HG03175 (cell line): ENCODE results near the gene PCDHB15.
"Not testable (repeated sequence)": the region's sequence is repeated elsewhere in the genome, so short reads cannot be mapped to it uniquely, and the experiment has no call there.

Source experiments
- ATAC-seq: cut with Tn5 transposase; IDR thresholded peaks from one replicate; pipeline ENCODE4 v1.9.1; 2021; ENCODE audit warnings: mild to moderate bottlenecking, moderate library complexity; ENCODE audit not compliant: unreplicated experiment

The PCDHB15 gene

DNA sequence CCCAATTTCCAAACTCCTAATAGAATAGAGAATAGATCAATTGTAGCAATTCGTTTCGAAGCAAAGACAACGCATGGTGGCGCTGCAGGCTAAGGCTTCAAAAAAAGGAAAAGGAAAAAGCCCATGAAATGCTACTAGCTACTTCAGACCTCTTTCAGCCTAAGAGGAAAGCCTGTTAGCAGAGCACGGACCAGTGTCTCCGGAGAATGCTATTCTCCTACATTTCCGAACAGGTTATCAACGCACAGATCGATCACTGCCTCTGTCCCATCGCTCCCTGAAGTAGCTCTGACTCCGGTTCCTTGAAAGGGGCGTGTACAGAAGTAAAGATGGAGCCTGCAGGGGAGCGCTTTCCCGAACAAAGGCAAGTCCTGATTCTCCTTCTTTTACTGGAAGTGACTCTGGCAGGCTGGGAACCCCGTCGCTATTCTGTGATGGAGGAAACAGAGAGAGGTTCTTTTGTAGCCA, at the start of gene PCDHB15:
Gene PCDHB15, plus strand, starts transcription at position 146 of the 468 bp plus-strand sequence. Its CDS starts 184 bp downstream, at position 330.
- no peak for ATAC-seq

DNA sequence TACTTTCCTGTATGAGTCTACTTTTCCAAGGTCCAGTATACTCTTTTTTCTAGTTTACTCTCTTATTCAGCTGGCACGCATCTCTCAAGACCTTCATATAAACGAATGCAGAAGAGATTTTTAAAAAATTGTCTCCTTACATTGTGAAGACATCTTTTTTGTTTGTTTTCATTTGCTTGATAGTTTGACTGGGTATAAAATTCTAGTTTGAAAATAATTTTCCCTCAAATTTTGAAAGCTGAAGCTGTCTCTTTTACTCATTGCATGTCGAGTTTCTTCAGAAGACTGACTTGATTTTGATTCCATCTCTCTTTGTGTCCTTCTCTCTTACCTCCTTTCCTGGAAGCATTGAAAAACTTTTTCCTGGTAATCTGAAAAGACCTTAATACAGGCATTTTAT, 48.8 kb upstream of the PCDHB15 start:
- no peak for ATAC-seq

DNA sequence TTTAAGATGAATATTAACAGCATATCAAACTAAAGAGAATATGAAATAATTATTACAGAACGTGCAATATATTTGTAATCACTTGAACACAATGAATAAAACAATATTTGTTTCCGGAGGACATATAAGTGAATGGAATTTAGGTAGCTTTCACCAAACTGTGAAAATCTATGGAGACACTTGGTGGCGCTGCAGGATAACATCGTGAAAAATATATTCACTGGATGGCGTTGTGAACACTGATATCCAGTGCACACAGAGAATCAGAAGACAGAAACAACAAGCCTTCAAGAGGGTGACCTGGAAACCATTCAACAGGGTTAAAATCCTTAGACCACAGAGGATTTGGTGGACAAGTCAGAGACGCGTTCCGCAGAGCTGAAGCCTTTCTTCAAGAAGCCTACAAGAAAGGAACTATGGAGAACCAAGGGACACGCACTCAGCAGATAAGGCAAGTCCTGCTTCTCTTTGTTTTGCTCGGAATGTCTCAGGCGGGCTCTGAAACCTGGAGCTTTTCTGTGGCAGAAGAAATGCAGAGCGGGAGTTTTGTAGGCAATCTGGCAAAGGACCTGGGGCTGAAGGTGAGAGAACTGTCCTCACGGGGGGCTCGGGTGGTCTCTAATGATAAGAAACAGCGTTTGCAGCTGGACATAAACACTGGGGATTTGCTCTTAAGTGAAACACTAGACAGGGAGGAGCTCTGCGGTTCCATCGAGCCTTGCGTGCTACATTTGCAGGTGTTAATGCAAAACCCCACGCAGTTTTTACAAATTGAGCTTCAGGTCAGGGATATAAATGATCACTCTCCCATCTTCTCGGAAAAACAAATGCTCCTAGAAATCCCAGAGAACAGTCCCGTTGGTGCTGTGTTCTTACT, 45.6 kb upstream of the PCDHB15 start, which contains the start of gene PCDHB11:
Gene PCDHB11, plus strand, starts transcription at position 269 of the 877 bp plus-strand sequence. Its CDS starts 148 bp downstream, at position 417.
- ATAC-seq, result no peak

DNA sequence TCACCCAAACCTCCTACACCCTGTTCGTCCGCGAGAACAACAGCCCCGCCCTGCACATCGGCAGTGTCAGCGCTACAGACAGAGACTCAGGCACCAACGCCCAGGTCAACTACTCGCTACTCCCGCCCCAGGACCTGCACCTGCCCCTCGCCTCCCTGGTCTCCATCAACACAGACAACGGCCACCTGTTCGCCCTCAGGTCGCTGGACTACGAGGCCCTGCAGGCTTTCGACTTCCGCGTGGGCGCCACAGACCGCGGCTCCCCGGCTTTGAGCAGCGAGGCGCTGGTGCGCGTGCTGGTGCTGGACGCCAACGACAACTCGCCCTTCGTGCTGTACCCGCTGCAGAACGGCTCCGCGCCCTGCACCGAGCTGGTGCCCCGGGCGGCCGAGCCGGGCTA, 44.1 kb upstream of the PCDHB15 start:
- ATAC-seq, result not testable (repeated sequence)

DNA sequence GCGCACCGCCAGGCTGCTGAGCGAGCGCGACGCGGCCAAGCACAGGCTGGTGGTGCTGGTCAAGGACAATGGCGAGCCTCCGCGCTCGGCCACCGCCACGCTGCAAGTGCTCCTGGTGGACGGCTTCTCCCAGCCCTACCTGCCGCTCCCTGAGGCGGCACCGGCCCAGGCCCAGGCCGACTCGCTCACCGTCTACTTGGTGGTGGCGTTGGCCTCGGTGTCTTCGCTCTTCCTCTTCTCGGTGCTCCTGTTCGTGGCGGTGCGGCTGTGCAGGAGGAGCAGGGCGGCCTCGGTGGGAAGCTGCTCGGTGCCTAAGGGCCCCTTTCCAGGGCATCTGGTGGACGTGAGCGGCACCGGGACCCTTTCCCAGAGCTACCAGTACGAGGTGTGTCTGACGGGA, 43.5 kb upstream of the PCDHB15 start:
- ATAC-seq, result not testable (repeated sequence)

DNA sequence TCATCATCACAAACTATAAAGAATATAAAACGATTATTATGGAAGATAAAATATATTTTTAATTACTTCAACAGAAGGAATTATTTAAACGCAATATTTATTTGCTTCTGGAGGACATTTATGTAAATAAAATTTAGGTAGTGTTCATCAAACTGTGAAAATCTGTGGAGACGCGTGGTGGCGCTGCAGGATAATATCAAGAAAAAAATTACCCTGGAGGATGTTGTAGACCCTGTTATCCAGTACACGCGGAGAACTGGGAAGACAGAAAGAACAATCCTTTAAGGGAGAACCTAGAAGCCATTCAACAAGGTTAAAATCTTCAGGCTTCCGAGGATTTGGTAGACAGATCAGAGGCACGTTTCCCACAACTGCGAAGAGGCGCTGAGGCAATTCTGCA, 36.7 kb upstream of the PCDHB15 start, which contains the start of gene PCDHB12:
Gene PCDHB12, plus strand, starts transcription at position 242 of the 400 bp plus-strand sequence. CDS start 189 bp downstream, outside the sequence.
- no peak for ATAC-seq

DNA sequence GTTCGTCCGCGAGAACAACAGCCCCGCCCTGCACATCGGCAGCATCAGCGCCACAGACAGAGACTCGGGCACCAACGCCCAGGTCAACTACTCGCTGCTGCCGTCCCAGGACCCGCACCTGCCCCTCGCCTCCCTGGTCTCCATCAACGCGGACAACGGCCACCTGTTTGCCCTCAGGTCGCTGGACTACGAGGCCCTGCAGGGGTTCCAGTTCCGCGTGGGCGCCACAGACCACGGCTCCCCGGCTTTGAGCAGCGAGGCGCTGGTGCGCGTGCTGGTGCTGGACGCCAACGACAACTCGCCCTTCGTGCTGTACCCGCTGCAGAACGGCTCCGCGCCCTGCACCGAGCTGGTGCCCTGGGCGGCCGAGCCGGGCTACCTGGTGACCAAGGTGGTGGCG, 34.9 kb upstream of the PCDHB15 start:
- ATAC-seq, result not testable (repeated sequence)

DNA sequence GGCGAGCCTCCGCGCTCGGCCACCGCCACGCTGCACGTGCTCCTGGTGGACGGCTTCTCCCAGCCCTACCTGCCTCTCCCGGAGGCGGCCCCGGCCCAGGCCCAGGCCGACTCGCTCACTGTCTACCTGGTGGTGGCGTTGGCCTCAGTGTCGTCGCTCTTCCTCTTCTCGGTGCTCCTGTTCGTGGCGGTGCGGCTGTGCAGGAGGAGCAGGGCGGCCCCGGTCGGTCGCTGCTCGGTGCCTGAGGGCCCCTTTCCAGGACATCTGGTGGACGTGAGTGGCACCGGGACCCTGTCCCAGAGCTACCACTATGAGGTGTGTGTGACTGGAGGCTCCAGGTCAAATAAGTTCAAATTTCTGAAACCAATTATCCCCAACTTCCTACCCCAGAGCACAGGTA, 34.3 kb upstream of the PCDHB15 start:
- ATAC-seq, result not testable (repeated sequence)

DNA sequence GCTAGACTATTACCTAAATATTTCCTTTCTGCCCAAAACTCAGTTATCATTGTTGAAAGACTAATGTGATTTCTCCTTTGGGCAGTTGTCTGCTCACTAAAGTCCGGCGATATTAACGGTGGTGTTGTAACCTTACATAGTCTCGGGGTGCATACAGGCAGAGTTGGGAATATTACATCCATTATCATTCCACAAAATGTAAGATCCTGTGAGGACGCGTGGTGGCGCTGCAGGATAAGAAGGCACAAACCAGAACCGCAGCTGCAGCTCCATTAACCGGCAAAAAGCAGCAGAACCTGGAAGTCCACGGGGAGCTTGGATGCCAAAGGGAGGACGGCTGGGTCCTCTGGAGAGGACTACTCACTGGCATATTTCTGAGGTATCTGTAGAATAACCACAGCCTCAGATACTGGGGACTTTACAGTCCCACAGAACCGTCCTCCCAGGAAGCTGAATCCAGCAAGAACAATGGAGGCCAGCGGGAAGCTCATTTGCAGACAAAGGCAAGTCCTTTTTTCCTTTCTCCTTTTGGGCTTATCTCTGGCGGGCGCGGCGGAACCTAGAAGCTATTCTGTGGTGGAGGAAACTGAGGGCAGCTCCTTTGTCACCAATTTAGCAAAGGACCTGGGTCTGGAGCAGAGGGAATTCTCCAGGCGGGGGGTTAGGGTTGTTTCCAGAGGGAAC, 31.4 kb upstream of the PCDHB15 start, which contains the start of gene PCDHB13:
Gene PCDHB13, plus strand, starts transcription at position 264 of the 684 bp plus-strand sequence. Its CDS starts 205 bp downstream, at position 469.
- not testable (repeated sequence) for ATAC-seq

DNA sequence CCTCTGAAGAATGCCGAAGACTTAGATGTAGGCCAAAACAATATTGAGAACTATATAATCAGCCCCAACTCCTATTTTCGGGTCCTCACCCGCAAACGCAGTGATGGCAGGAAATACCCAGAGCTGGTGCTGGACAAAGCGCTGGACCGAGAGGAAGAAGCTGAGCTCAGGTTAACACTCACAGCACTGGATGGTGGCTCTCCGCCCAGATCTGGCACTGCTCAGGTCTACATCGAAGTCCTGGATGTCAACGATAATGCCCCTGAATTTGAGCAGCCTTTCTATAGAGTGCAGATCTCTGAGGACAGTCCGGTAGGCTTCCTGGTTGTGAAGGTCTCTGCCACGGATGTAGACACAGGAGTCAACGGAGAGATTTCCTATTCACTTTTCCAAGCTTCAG, 30.6 kb upstream of the PCDHB15 start:
- ATAC-seq, result not testable (repeated sequence)

DNA sequence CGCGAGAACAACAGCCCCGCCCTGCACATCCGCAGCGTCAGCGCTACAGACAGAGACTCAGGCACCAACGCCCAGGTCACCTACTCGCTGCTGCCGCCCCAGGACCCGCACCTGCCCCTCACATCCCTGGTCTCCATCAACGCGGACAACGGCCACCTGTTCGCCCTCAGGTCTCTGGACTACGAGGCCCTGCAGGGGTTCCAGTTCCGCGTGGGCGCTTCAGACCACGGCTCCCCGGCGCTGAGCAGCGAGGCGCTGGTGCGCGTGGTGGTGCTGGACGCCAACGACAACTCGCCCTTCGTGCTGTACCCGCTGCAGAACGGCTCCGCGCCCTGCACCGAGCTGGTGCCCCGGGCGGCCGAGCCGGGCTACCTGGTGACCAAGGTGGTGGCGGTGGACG, 29.7 kb upstream of the PCDHB15 start:
- ATAC-seq, result not testable (repeated sequence)

DNA sequence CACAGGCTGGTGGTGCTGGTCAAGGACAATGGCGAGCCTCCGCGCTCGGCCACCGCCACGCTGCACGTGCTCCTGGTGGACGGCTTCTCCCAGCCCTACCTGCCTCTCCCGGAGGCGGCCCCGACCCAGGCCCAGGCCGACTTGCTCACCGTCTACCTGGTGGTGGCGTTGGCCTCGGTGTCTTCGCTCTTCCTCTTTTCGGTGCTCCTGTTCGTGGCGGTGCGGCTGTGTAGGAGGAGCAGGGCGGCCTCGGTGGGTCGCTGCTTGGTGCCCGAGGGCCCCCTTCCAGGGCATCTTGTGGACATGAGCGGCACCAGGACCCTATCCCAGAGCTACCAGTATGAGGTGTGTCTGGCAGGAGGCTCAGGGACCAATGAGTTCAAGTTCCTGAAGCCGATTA, 29.2 kb upstream of the PCDHB15 start:
- ATAC-seq, result not testable (repeated sequence)

DNA sequence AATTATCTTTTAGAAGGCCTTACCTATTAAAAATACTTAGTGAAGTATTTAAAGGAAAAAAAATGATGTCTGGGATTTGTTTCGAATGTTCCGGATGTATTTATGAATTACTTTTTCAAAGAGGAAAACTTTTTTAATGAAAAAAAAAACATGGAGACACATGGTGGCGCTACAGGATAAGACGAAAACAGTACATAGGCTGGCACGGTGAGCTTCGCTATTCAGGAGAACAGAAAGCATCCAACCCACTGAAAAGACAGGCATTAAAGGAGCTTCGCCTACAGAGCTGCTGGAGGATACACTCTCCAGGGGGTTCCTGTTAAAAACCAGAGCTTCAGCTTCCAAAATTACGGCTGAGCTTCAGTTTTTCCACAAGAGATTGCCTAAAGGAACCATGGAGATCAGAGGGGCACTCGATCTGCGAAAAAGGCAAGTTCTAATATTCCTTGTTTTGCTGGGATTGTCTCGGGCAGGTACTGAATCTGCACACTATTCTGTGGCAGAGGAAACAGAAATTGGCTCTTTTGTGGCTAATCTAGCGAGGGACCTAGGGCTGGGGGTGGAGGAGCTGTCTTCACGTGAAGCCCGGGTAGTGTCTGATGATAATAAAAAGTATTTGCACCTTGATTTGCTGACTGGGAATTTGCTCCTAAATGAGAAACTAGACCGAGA, 21.9 kb upstream of the PCDHB15 start, which contains the start of gene PCDHB14:
Gene PCDHB14, plus strand, starts transcription at position 232 of the 672 bp plus-strand sequence. Its CDS starts 163 bp downstream, at position 395.
- no peak for ATAC-seq

DNA sequence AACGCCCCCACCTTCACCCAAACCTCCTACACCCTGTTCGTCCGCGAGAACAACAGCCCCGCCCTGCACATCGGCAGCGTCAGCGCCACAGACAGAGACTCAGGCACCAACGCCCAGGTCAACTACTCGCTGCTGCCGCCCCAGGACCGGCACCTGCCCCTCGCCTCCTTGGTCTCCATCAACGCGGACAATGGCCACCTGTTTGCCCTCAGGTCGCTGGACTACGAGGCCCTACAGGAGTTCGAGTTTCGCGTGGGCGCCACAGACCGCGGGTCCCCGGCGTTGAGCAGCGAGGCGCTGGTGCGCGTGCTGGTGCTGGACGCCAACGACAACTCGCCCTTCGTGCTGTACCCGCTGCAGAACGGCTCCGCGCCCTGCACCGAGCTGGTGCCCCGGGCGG, 20.4 kb upstream of the PCDHB15 start:
- not testable (repeated sequence) for ATAC-seq

DNA sequence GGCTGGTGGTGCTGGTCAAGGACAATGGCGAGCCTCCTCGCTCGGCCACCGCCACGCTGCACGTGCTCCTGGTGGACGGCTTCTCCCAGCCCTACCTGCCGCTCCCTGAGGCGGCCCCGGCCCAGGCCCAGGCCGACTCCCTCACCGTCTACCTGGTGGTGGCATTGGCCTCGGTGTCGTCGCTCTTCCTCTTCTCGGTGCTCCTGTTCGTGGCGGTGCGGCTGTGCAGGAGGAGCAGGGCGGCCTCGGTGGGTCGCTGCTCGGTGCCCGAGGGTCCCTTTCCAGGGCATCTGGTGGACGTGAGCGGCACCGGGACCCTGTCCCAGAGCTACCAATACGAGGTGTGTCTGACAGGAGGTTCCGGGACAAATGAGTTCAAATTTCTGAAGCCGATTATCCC, 19.8 kb upstream of the PCDHB15 start:
- not testable (repeated sequence) for ATAC-seq

DNA sequence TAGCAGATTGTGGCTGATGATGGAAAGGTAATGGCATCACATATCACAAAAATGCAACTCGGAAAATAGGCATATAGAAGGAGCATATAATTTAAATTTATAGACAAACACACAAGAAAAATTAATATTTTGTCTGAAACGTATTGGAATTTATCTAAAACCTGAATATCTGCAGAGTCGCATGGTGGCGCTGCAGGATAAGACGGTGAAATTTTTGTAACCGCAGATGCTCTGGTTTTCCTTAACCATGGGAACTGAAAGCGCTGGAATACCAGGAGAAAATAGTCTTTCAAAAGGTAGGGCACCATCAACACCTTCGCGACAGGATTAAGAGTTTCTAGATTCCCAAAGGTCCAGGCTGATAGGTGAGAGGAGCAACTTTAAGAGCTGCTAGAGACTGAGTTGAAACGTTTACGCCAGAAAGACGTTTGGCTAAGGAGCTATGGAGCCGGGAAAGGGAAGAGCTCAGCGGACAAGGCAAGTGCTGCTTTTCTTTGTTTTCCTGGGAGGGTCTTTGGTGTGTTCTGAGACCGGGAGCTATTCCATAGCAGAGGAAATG, 11.0 kb upstream of the PCDHB15 start:
- no peak for ATAC-seq

DNA sequence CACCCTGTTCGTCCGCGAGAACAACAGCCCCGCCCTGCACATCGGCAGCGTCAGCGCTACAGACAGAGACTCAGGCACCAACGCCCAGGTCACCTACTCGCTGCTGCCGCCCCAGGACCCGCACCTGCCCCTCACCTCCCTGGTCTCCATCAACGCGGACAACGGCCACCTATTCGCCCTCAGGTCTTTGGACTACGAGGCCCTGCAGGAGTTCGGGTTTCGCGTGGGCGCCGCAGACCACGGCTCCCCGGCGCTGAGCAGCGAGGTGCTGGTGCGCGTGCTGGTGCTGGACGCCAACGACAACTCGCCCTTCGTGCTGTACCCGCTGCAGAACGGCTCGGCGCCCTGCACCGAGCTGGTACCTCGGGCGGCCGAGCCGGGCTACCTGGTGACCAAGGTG, 9.3 kb upstream of the PCDHB15 start:
- ATAC-seq, result not testable (repeated sequence)

DNA sequence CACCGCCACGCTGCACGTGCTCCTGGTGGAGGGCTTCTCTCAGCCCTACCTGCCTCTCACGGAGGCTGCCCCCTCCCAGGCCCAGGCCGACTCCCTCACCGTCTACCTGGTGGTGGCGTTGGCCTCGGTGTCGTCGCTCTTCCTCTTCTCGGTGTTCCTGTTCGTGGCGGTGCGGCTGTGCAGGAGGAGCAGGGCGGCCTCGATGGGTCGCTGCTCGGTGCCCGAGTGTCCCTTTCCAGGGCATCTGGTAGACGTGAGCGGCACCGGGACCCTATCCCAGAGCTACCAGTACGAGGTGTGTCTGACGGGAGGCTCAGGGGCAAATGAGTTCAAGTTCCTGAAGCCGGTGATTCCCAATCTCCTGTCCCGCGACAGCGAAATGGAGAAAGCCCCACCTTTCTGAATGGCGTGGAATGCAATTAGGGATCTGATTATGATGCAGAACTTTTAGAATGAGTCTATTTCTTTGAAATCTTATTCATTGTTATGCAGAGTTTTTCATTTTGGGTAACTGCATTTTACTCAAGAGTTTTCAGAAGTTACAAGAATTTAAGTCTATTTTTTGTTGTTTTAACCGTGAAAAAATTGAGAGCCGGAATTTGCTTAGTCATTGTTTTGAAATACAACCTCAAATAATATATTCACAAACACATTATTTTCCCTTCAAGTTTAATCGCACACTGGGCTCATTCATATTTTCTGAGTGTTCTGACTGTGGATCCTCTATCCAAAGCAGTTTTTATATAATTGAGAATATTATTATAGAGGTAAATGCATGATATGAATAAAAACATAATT, 8.5 kb upstream of the PCDHB15 start:
- no peak for ATAC-seq

DNA sequence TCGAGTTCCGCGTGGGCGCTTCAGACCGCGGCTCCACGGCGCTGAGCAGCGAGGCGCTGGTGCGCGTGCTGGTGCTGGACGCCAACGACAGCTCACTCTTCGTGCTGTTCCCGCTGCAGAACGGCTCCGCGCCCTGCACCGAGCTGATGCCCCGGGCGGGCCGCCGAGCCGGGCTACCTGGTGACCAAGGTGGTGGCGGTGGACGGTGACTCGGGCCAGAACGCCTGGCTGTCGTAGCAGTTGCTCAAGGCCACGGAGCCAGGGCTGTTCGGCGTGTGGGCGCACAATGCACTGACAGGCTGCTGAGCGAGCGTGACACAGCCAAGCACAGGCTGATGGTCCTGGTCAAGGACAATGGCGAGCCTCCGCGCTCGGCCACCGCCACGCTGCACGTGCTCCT, 3.7 kb upstream of the PCDHB15 start:
- ATAC-seq, result no peak

DNA sequence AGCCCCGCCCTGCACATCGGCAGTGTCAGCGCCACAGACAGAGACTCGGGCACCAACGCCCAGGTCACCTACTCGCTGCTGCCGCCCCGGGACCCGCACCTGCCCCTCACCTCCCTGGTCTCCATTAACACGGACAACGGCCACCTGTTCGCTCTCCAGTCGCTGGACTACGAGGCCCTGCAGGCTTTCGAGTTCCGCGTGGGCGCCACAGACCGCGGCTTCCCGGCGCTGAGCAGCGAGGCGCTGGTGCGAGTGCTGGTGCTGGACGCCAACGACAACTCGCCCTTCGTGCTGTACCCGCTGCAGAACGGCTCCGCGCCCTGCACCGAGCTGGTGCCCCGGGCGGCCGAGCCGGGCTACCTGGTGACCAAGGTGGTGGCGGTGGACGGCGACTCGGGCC, 1.8 kb downstream of the PCDHB15 start:
- ATAC-seq, result not testable (repeated sequence)
